ENCODE data around the gene SLC23A2.
"Not testable (repeated sequence)": the region's sequence is repeated elsewhere in the genome, so short reads cannot be mapped to it uniquely, and the experiment has no call there.

SLC23A2 gene

GRCh38 chr20:5039889-5040288 is 38.6 kb upstream of the SLC23A2 start:
- Histone ChIP-seq H3K4me3 (ENCODE audit: low read length) (no peak overlapping the region), H3K9me2 (replicated peaks; ENCODE audit: control insufficient read depth, low read length) (no peaks in the 10 kb centered on the region), H3K36me3 (ENCODE audit: control insufficient read depth, low read length) (no peaks in the 10 kb centered on the region), H3K79me2 (ENCODE audit: control insufficient read depth, low read length) (no peaks in the 10 kb centered on the region), H3F3A (ENCODE audit: control insufficient read depth, insufficient read depth) (no peaks in the 10 kb centered on the region), H3K27me3 (ENCODE audit: control insufficient read depth, low read length) (no peaks in the 10 kb centered on the region), H3K4me2 (ENCODE audit: low read length) (no peak overlapping the region), H3K4me1 (ENCODE audit: control insufficient read depth, low read length) (peaks cover 14% of the 10 kb centered on the region), H3K9me3 (ENCODE audit: control insufficient read depth, insufficient read depth, low read length) (no peaks in the 10 kb centered on the region), H4K20me1 (ENCODE audit: control insufficient read depth, insufficient read depth, low read depth, low read length) (no peaks in the 10 kb centered on the region), H3K27ac (ENCODE audit: low read depth, low read length) (no peak overlapping the region)
- no peak for TF ChIP-seq CTCF (IDR thresholded peaks at IDR 0.05; ENCODE audit: low read depth, low read length, poor library complexity, severe bottlenecking)
- no peak for TF ChIP-seq EZH2phosphoT487 (IDR thresholded peaks at IDR 0.05; ENCODE audit: borderline replicate concordance, low read length)

DNA sequence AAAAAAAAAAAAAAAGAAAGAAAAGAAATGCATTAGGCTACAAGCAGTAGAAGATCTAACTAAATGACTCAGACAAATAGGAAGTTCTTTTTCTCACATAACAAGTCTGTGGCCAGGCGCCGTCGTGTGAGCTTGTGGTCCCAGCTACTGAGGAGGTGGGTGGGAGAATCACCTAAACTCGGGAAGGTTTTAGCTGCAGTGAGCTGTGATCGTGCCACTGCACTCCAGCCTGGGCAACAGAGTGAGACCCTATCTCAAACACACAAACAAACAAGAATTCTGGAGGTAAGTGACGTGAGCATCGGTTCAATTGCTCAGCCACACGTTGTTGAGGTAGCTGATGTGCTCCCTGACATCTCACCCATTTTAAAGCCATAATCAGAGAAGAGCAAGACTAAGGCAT is 37.9 kb upstream of the SLC23A2 start:
- Histone ChIP-seq H3K36me3 (ENCODE audit: control insufficient read depth, low read length) (no peaks in the 10 kb centered on the region), H3K4me1 (ENCODE audit: control insufficient read depth, low read length) (peaks cover 8% of the 10 kb centered on the region), H3K27ac (ENCODE audit: low read depth, low read length) (no peak overlapping the region), H3K4me3 (ENCODE audit: low read length) (no peak overlapping the region), H3K79me2 (ENCODE audit: control insufficient read depth, low read length) (no peaks in the 10 kb centered on the region), H3K9me2 (replicated peaks; ENCODE audit: control insufficient read depth, low read length) (no peaks in the 10 kb centered on the region), H4K20me1 (ENCODE audit: control insufficient read depth, insufficient read depth, low read depth, low read length) (no peaks in the 10 kb centered on the region), H3K9me3 (ENCODE audit: control insufficient read depth, insufficient read depth, low read length) (no peaks in the 10 kb centered on the region), H3K27me3 (ENCODE audit: control insufficient read depth, low read length) (no peaks in the 10 kb centered on the region), H3F3A (ENCODE audit: control insufficient read depth, insufficient read depth) (no peaks in the 10 kb centered on the region), H3K4me2 (ENCODE audit: low read length) (no peak overlapping the region)
- TF ChIP-seq EZH2phosphoT487 (IDR thresholded peaks at IDR 0.05; ENCODE audit: borderline replicate concordance, low read length) (no peak), CTCF (IDR thresholded peaks at IDR 0.05; ENCODE audit: low read depth, low read length, poor library complexity, severe bottlenecking) (no peak)

DNA sequence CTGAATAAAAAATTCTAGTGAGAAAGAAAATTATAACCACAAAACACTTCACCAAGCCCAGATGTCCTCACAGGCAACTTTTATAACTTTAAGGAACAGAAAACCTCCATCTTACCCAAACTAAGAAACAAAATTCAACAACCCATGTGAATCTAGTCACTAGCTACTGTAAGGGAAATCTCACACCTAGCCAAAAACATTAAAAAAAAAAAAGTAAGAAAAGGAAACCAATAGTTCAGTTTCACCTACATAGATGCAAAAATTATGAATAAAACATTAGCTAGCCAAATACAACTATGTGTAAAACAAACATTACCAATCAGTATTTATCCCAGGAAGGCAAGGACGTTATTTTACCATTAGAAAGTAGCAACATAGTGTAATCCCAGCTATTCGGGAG is 35.5 kb upstream of the SLC23A2 start:
- no peaks in the 10 kb centered on the region for H3F3A ChIP-seq (ENCODE audit: control insufficient read depth, insufficient read depth)
- TF ChIP-seq CTCF (IDR thresholded peaks at IDR 0.05; ENCODE audit: low read depth, low read length, poor library complexity, severe bottlenecking) (no peak), EZH2phosphoT487 (IDR thresholded peaks at IDR 0.05; ENCODE audit: borderline replicate concordance, low read length) (no peak)
- H3K4me2 ChIP-seq (ENCODE audit: low read length): no peak overlapping the region
- no peaks in the 10 kb centered on the region for H4K20me1 ChIP-seq (ENCODE audit: control insufficient read depth, insufficient read depth, low read depth, low read length)
- H3K4me1 ChIP-seq (ENCODE audit: control insufficient read depth, low read length): no peaks in the 10 kb centered on the region
- no peaks in the 10 kb centered on the region for H3K9me3 ChIP-seq (ENCODE audit: control insufficient read depth, insufficient read depth, low read length)
- no peak overlapping the region for H3K27ac ChIP-seq (ENCODE audit: low read depth, low read length)
- H3K79me2 ChIP-seq (ENCODE audit: control insufficient read depth, low read length): no peaks in the 10 kb centered on the region
- no peaks in the 10 kb centered on the region for H3K36me3 ChIP-seq (ENCODE audit: control insufficient read depth, low read length)
- no peaks in the 10 kb centered on the region for H3K27me3 ChIP-seq (ENCODE audit: control insufficient read depth, low read length)
- no peak overlapping the region for H3K4me3 ChIP-seq (ENCODE audit: low read length)
- no peaks in the 10 kb centered on the region for H3K9me2 ChIP-seq (replicated peaks; ENCODE audit: control insufficient read depth, low read length)

GRCh38 chr20:5035518-5035917 is 34.2 kb upstream of the SLC23A2 start:
- H3K9me3 ChIP-seq (ENCODE audit: control insufficient read depth, insufficient read depth, low read length); H3K27ac ChIP-seq (ENCODE audit: low read depth, low read length); H3K4me1 ChIP-seq (ENCODE audit: control insufficient read depth, low read length); H3K9me2 ChIP-seq (replicated peaks; ENCODE audit: control insufficient read depth, low read length); H3F3A ChIP-seq (ENCODE audit: control insufficient read depth, insufficient read depth); H3K4me2 ChIP-seq (ENCODE audit: low read length); H3K27me3 ChIP-seq (ENCODE audit: control insufficient read depth, low read length); H3K79me2 ChIP-seq (ENCODE audit: control insufficient read depth, low read length); H3K36me3 ChIP-seq (ENCODE audit: control insufficient read depth, low read length); H3K4me3 ChIP-seq (ENCODE audit: low read length); H4K20me1 ChIP-seq (ENCODE audit: control insufficient read depth, insufficient read depth, low read depth, low read length): not testable (repeated sequence)
